ENCODE results near the gene CYP2R1. TPM values are rescaled to one million over a fixed set of nuclear protein-coding genes. Genes with fewer than 3 reads are reported as not detected.

CYP2R1 gene, protein sequence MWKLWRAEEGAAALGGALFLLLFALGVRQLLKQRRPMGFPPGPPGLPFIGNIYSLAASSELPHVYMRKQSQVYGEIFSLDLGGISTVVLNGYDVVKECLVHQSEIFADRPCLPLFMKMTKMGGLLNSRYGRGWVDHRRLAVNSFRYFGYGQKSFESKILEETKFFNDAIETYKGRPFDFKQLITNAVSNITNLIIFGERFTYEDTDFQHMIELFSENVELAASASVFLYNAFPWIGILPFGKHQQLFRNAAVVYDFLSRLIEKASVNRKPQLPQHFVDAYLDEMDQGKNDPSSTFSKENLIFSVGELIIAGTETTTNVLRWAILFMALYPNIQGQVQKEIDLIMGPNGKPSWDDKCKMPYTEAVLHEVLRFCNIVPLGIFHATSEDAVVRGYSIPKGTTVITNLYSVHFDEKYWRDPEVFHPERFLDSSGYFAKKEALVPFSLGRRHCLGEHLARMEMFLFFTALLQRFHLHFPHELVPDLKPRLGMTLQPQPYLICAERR
- total RNA-seq = 7.4 and 11.1 TPM in 2 replicates

DNA sequence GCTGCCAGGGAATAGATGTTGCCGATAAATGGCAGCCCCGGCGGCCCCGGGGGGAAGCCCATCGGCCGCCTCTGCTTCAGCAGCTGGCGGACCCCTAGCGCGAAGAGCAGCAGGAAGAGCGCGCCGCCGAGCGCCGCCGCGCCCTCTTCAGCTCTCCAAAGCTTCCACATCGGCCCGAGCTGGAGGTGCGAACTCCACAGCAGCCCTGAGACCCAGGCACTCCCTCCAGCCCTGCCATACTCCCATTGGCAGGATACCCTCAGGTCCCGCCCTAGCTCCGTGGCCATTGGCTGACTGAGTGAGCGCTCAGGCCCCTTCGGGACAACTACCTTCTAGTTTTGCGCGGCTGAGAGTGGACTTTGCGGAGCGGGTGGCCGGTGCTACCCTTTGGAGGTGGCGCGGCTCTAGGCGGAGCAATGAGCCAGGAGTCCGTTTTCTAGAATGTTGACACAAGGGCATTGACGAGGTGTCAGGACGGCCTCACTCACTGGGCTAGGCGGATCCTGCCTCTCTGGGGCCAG, at the start of gene CYP2R1:
Gene CYP2R1, minus strand, starts transcription at position 196 of the 521 bp plus-strand sequence. Its CDS starts 26 bp downstream, at position 170.

Other genes with a start within 250 kb of the CYP2R1 start
- gene PDE3B, start 248.4 kb downstream of the CYP2R1 start, total RNA-seq = 0.13 and 0.16 TPM in 2 replicates
- gene CALCA, start 80.1 kb upstream of the CYP2R1 start, total RNA-seq = not detected in 2 replicates
- not detected in 2 replicates for gene CALCB, start 181.4 kb upstream of the CYP2R1 start, total RNA-seq
- under 0.01 and 0.06 TPM in 2 replicates for gene INSC, start 222.7 kb upstream of the CYP2R1 start, total RNA-seq